Measurements from ENCODE around the gene TRIM45.

DNA sequence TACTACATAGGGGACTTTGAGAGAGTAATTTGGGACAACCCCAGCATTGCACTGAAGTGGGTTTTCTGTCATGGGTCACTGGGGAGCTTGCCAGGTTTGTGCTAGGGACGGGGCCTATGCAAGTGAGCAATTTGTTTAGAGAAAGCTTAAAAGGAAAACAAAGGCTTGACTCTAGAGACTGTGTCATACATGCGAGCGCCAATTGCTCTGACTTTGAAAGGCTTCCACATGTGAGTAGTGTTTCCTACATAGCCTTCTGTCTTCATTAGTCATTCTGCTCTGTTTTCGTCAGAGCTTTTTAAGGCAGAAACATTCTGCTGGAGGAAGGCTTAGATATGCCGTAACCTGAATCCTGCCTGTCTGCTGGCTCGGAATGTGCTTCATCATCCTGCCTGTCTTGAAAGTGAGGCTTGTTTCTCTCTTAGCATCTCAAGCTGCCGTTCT is 28.4 kb downstream of the TRIM45 start:
- TF ChIP-seq, protein P1, sequence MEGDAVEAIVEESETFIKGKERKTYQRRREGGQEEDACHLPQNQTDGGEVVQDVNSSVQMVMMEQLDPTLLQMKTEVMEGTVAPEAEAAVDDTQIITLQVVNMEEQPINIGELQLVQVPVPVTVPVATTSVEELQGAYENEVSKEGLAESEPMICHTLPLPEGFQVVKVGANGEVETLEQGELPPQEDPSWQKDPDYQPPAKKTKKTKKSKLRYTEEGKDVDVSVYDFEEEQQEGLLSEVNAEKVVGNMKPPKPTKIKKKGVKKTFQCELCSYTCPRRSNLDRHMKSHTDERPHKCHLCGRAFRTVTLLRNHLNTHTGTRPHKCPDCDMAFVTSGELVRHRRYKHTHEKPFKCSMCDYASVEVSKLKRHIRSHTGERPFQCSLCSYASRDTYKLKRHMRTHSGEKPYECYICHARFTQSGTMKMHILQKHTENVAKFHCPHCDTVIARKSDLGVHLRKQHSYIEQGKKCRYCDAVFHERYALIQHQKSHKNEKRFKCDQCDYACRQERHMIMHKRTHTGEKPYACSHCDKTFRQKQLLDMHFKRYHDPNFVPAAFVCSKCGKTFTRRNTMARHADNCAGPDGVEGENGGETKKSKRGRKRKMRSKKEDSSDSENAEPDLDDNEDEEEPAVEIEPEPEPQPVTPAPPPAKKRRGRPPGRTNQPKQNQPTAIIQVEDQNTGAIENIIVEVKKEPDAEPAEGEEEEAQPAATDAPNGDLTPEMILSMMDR (IDR thresholded peaks at IDR 0.05), result no peak
- TF ChIP-seq POLR2A (IDR thresholded peaks at IDR 0.05), result no peak
